GM12878 (cell line): ENCODE data around the gene KRT73. TPM values are rescaled to one million over a fixed set of nuclear protein-coding genes. Genes with fewer than 3 reads are reported as not detected.

ENCODE experiments used
- ATAC-seq: fragments of 200-7000 bp; cut with Tn5 transposase; 3 replicates; pipeline ENCODE4 v1.9.1; 2020; ENCODE audit warnings: mild to moderate bottlenecking, moderate library complexity
- BruUV-seq: library from RNA; stranded (reverse); fragments of 400-500 nt; replicated peaks from 2 replicates; lab custom pipeline; 2021; lab: Mats Ljungman, UMichigan
- CTCF ChIA-PET: fragments of 300-600 bp; sonication (Branson Sonifier 250); formaldehyde crosslinking; extraction: SDS; loops from one replicate; lab custom pipeline; 2021; ENCODE audit warnings: inconsistent platforms; lab: Yijun Ruan, JAX
- POLR2A ChIA-PET: fragments of 350-600 bp; formaldehyde crosslinking; extraction: SDS; loops from one replicate; lab custom pipeline; 2021; ENCODE audit warnings: inconsistent platforms; lab: Charles Lee
- RAD21 ChIA-PET: fragments of 300-600 bp; sonication (Branson Sonifier 250); formaldehyde crosslinking; loops from one replicate; lab custom pipeline; 2023; ENCODE audit warnings: antibody characterized with exemption; ENCODE audit not compliant: unreplicated experiment; lab: Charles Lee
- SMC1A ChIA-PET: fragments of 300-600 bp; sonication (Branson Sonifier 250); formaldehyde crosslinking; loops from one replicate; lab custom pipeline; 2023; ENCODE audit not compliant: unreplicated experiment, uncharacterized antibody; lab: Charles Lee
- DNase-seq: peaks from one replicate; pipeline ENCODE4 v3.0.0-alpha.2; 2011; ENCODE audit warnings: low read depth, low spot score
- FAIRE-seq: peaks from 3 replicates; lab custom pipeline; 2011; peaks lifted over from hg19 to GRCh38; lab: Jason Lieb, UNC
- H2AFZ ChIP-seq: 2 replicates; pipeline ENCODE4 v1.6.0; 2011; ENCODE audit warnings: low read depth, low read length, control low read depth; ENCODE audit not compliant: control insufficient read depth
- H3K27ac ChIP-seq: 2 replicates; pipeline ENCODE4 v1.5.1; 2011; ENCODE audit warnings: control low read depth; ENCODE audit not compliant: control insufficient read depth, insufficient read depth
- H3K27me3 ChIP-seq, 2 experiments: replicated peaks in 1 of 2; 2 replicates each; pipeline versions ENCODE4 v1.6.0 to v1.6.1; 2011; ENCODE audit warnings: low read length in 1 of 2; ENCODE audit not compliant: control insufficient read depth in 2 of 2, insufficient read depth in 2 of 2
- H3K36me3 ChIP-seq, 2 experiments: 2 replicates each; pipeline ENCODE4 v1.5.1; 2011; ENCODE audit warnings: low read length in 1 of 2; ENCODE audit not compliant: control insufficient read depth in 2 of 2, insufficient read depth in 2 of 2
- H3K4me1 ChIP-seq: 2 replicates; pipeline ENCODE4 v1.6.1; 2011; ENCODE audit warnings: mild to moderate bottlenecking, low read length, moderate library complexity, mixed read lengths; ENCODE audit not compliant: control insufficient read depth, insufficient read depth
- H3K4me2 ChIP-seq: 2 replicates; pipeline ENCODE4 v1.6.0; 2011; ENCODE audit warnings: control low read depth; ENCODE audit not compliant: control insufficient read depth, insufficient read depth
- H3K4me3 ChIP-seq: fragments of 200-600 bp; sonication (generic); 2 replicates; pipeline ENCODE4 v1.5.1; 2016
- H3K79me2 ChIP-seq: 2 replicates; pipeline ENCODE4 v1.6.0; 2011; ENCODE audit warnings: low read length; ENCODE audit not compliant: control insufficient read depth, insufficient read depth
- H3K9ac ChIP-seq: 2 replicates; pipeline ENCODE4 v1.8.0; 2011; ENCODE audit warnings: low read length, control low read depth, mixed read lengths; ENCODE audit not compliant: control insufficient read depth, insufficient read depth
- H3K9me3 ChIP-seq: replicated peaks from 3 replicates; pipeline ENCODE4 v1.5.1; 2011; ENCODE audit warnings: mild to moderate bottlenecking, low read length; ENCODE audit not compliant: control insufficient read depth, insufficient read depth
- H4K20me1 ChIP-seq: 2 replicates; pipeline ENCODE4 v1.6.0; 2011; ENCODE audit not compliant: control insufficient read depth, insufficient read depth
- BRCA1 ChIP-seq: IDR thresholded peaks from 2 replicates; pipeline ENCODE4 v1.6.1; 2011; ENCODE audit warnings: low read depth, low read length, improper control_type of control experiment
- CBX3 ChIP-seq: fragments of 200-600 bp; sonication (generic); IDR thresholded peaks from 2 replicates; pipeline ENCODE4 v1.6.1; 2016; ENCODE audit warnings: low read depth, borderline replicate concordance
- E4F1 ChIP-seq: fragments of 450-650 bp; IDR thresholded peaks from 2 replicates; pipeline ENCODE4 v1.6.1; 2018; ENCODE audit warnings: borderline replicate concordance, mild to moderate bottlenecking; ENCODE audit not compliant: partially characterized antibody
- FOXM1 ChIP-seq: IDR thresholded peaks from 2 replicates; pipeline ENCODE4 v1.6.1; 2012; ENCODE audit warnings: low read depth, mild to moderate bottlenecking, inconsistent platforms, low read length, moderate library complexity
- HDAC6 ChIP-seq: fragments of 200-600 bp; sonication (generic); IDR thresholded peaks from one replicate; pipeline ENCODE4 v1.8.0; 2017; ENCODE audit warnings: antibody characterized with exemption; ENCODE audit not compliant: unreplicated experiment
- IKZF1 ChIP-seq: fragments of 450-650 bp; conservative IDR thresholded peaks from 2 replicates; pipeline ENCODE4 v1.6.1; 2017; ENCODE audit warnings: antibody characterized with exemption, mild to moderate bottlenecking
- IRF5 ChIP-seq: fragments of 450-650 bp; IDR thresholded peaks from 2 replicates; pipeline ENCODE4 v1.6.1; 2017; ENCODE audit warnings: borderline replicate concordance
- JUNB ChIP-seq: IDR thresholded peaks from 2 replicates; pipeline ENCODE4 v1.6.1; 2016; ENCODE audit warnings: antibody characterized with exemption, mild to moderate bottlenecking
- MYB ChIP-seq: fragments of 150-350 bp; IDR thresholded peaks from 2 replicates; pipeline ENCODE4 v1.6.1; 2014; ENCODE audit warnings: mild to moderate bottlenecking, low read depth, low read length, borderline replicate concordance
- NFIC ChIP-seq: IDR thresholded peaks from 2 replicates; pipeline ENCODE4 v1.6.1; 2012; ENCODE audit warnings: low read depth, mild to moderate bottlenecking, inconsistent platforms, low read length, moderate library complexity
- NRF1 ChIP-seq: conservative IDR thresholded peaks from 2 replicates; pipeline ENCODE4 v1.6.1; 2011; ENCODE audit warnings: mild to moderate bottlenecking, low read depth, low read length, improper control_type of control experiment
- RCOR1 ChIP-seq: conservative IDR thresholded peaks from 2 replicates; pipeline ENCODE4 v1.6.1; 2012; ENCODE audit warnings: low read depth, low read length, improper control_type of control experiment
- RUNX3 ChIP-seq: IDR thresholded peaks from 2 replicates; pipeline ENCODE4 v1.6.1; 2012; ENCODE audit warnings: low read length, inconsistent platforms
- SPI1 ChIP-seq: IDR thresholded peaks from 2 replicates; pipeline ENCODE4 v1.6.1; 2011; ENCODE audit warnings: low read depth, mild to moderate bottlenecking, low read length, moderate library complexity, borderline replicate concordance; ENCODE audit not compliant: insufficient read depth
- ZBTB33 ChIP-seq: fragments of 450-650 bp; IDR thresholded peaks from 2 replicates; pipeline ENCODE4 v1.6.1; 2017; ENCODE audit warnings: mild to moderate bottlenecking
- ZBTB4 ChIP-seq: fragments of 450-650 bp; formaldehyde crosslinking; IDR thresholded peaks from 2 replicates; pipeline ENCODE4 v1.4.0; 2022; ENCODE audit warnings: mild to moderate bottlenecking, moderate library complexity
- ZNF207 ChIP-seq: fragments of 450-650 bp; IDR thresholded peaks from 2 replicates; pipeline ENCODE4 v1.6.1; 2014; ENCODE audit warnings: antibody characterized with exemption, mild to moderate bottlenecking, borderline replicate concordance
- WGBS: methylation state at CpG from one replicate; pipeline ENCODE4 v1.1.6; 2016; ENCODE audit warnings: low lambda C conversion rate; ENCODE audit not compliant: insufficient replicate concordance, insufficient coverage; ENCODE audit errors: missing lambda C conversion rate; 5-methylcytosine and 5-hydroxymethylcytosine counted together
- in situ Hi-C: fragments of 300-500 bp; cut with MboI; formaldehyde crosslinking; loops from 9 replicates; pipeline ENCODE4 v1.14.3; 2018; ENCODE audit warnings: mixed read lengths
- intact Hi-C: fragments of 100-400 bp; cut with micrococcal nuclease; formaldehyde crosslinking; loops from one replicate; pipeline ENCODE4 v1.14.2; 2022; ENCODE audit not compliant: unreplicated experiment
- polyA plus RNA-seq, 11 experiments: library from polyadenylated mRNA; depleted of rRNA in 4 of 11; unstranded in 6 of 11; stranded (reverse) in 5 of 11; fragments of >200 nt; fragmentation: Nextera tagmentation in 4 of 11; fragmentation: Illumina TruSeq in 1 of 11; extraction: Ambion mirVana in 4 of 11; extraction: Trizol in 1 of 11; gene quantifications; 1 replicate in 1 of 11; 2 replicates in 10 of 11; pipeline versions ENCODE4 v1.2.1 to v1.2.3, GENCODE V29; 2011 to 2016; ENCODE audit warnings: inconsistent platforms in 2 of 11, missing spikeins in 2 of 11, low read depth in 1 of 11
- total RNA-seq, 4 experiments: library from RNA; depleted of rRNA in 3 of 4; stranded (reverse); fragments of >200 nt in 3 of 4; fragmentation: Illumina TruSeq in 1 of 4; extraction: Trizol in 1 of 4; gene quantifications; 2 replicates each; pipeline versions ENCODE4 v1.2.1 to v1.2.3, GENCODE V29; 2013 to 2021

Gene KRT73
- total and polyA plus RNA-seq, 10 of the 15 experiments (the other 5 are each of a cell fraction or from before 2014, with no cell fraction given) = not detected

GRCh38 chr12:52661668-52662067 lies 43.3 kb upstream of the KRT73 start:
- peaks cover 2 to 4% of the 10 kb centered on the region in 2 experiments; a peak in 2 of 4 replicates for H3K27me3 ChIP-seq
- ChIA-PET SMC1A (no interaction called here), RAD21 (no interaction called here), POLR2A (no interaction called here), CTCF (no interaction called here)
- intact Hi-C loops (no loop called here), in situ Hi-C loops (no loop called here)
- no peak for ATAC-seq
- H2AFZ ChIP-seq = no peak overlapping the region
- H4K20me1 ChIP-seq = no peaks in the 10 kb centered on the region
- H3K4me1 ChIP-seq = no peaks in the 10 kb centered on the region
- 31% methylated on average over 3 of the region's 3 CpGs for WGBS
- H3K9ac ChIP-seq = no peak overlapping the region
- H3K9me3 ChIP-seq = no peaks in the 10 kb centered on the region
- no peak for FAIRE-seq
- H3K4me3 ChIP-seq = no peak overlapping the region
- H3K27ac ChIP-seq = no peak overlapping the region
- DNase-seq = no peak
- no peaks in the 10 kb centered on the region for H3K36me3 ChIP-seq
- H3K79me2 ChIP-seq = no peaks in the 10 kb centered on the region
- BruUV-seq = no TSS peak
- H3K4me2 ChIP-seq = no peak overlapping the region
- TF ChIP-seq RCOR1 (no peak), CBX3 (no peak), IKZF1 (no peak), E4F1 (no peak), JUNB (no peak), ZBTB4 (no peak), RUNX3 (no peak), NRF1 (no peak), BRCA1 (no peak), ZNF207 (no peak), HDAC6 (no peak), MYB (no peak), IRF5 (no peak), SPI1 (no peak), ZBTB33 (no peak), FOXM1 (no peak), NFIC (no peak)
